Liver (tissue), 3 donors: Measurements from ENCODE around the gene NUP42.

Experiments
- ATF3 ChIP-seq: IDR thresholded peaks from 2 replicates; pipeline ENCODE4 v1.6.1; 2016; ENCODE audit warnings: antibody characterized with exemption
- CTCF ChIP-seq: fragments of 150-350 bp; IDR thresholded peaks from 2 replicates; pipeline ENCODE4 v1.5.1; 2017; ENCODE audit warnings: improper control_type of control experiment, low read depth, low read length; ENCODE audit not compliant: missing input control
- EGR1 ChIP-seq, 2 donors: IDR thresholded peaks; 2 replicates each; pipeline ENCODE4 v1.6.1; 2016 to 2018; ENCODE audit warnings: antibody characterized with exemption in 2 of 2, low read depth in 2 of 2
- FOXA1 ChIP-seq: IDR thresholded peaks from 2 replicates; pipeline ENCODE4 v1.6.1; 2016; ENCODE audit warnings: antibody characterized with exemption
- GABPA ChIP-seq, 2 donors: IDR thresholded peaks in 1 of 2; conservative IDR thresholded peaks in 1 of 2; 2 replicates each; pipeline ENCODE4 v1.6.1; 2016; ENCODE audit warnings: antibody characterized with exemption in 2 of 2, mild to moderate bottlenecking in 1 of 2, moderate library complexity in 1 of 2
- MAX ChIP-seq: IDR thresholded peaks from 2 replicates; pipeline ENCODE4 v1.6.1; 2016; ENCODE audit warnings: antibody characterized with exemption
- RAD21 ChIP-seq, 2 donors: IDR thresholded peaks; 2 replicates each; pipeline ENCODE4 v1.6.1; 2016; ENCODE audit warnings: antibody characterized with exemption in 2 of 2, mild to moderate bottlenecking in 2 of 2
- TAF1 ChIP-seq: conservative IDR thresholded peaks from 2 replicates; pipeline ENCODE4 v1.6.1; 2016; ENCODE audit warnings: antibody characterized with exemption, mild to moderate bottlenecking
- YY1 ChIP-seq: IDR thresholded peaks from 2 replicates; pipeline ENCODE4 v1.6.1; 2016; ENCODE audit warnings: antibody characterized with exemption, mild to moderate bottlenecking
- donor health status: healthy.
- donor health status: healthy.

DNA sequence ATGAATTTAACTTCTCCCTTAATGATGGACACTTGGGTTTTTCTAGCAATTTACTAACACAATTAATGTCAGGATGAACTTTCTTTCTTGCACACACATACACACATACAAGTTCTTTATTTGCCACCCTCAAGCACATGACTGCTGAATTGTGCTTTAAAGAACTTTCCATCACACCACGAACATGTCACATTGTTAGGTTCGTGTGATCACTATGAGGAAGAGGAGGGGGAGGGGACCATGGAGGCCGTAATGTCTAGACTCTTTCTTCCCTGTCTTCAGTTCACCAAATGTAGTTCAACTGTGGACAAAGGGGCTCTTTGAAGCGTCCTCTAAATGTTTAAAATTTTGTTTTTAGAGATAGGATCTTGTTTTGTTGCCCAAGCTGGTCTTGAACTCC is 31.0 kb downstream of the NUP42 start:
- no peak for TF ChIP-seq RAD21 (IDR thresholded peaks at IDR 0.05)
- TF ChIP-seq TAF1: no peak
- no peak for TF ChIP-seq CTCF
- TF ChIP-seq MAX: no peak
- no peak for TF ChIP-seq YY1
- no peak for TF ChIP-seq EGR1 (IDR thresholded peaks at IDR 0.05; ENCODE audit: low read depth in 2 of 2)
- no peak for TF ChIP-seq FOXA1
- no peak for TF ChIP-seq GABPA (IDR thresholded peaks at IDR 0.05 in 1 of 2, conservative IDR thresholded peaks at IDR 0.05 in 1 of 2)
- TF ChIP-seq ATF3: no peak
